Inferior parietal cortex (tissue), 1 donor: ENCODE measurements around the gene ERCC6L2.

ENCODE experiments used
- DNase-seq: peaks from one replicate; pipeline ENCODE4 v3.0.0-alpha.2; 2016; ENCODE audit errors: extremely low spot score

ERCC6L2 gene, protein sequence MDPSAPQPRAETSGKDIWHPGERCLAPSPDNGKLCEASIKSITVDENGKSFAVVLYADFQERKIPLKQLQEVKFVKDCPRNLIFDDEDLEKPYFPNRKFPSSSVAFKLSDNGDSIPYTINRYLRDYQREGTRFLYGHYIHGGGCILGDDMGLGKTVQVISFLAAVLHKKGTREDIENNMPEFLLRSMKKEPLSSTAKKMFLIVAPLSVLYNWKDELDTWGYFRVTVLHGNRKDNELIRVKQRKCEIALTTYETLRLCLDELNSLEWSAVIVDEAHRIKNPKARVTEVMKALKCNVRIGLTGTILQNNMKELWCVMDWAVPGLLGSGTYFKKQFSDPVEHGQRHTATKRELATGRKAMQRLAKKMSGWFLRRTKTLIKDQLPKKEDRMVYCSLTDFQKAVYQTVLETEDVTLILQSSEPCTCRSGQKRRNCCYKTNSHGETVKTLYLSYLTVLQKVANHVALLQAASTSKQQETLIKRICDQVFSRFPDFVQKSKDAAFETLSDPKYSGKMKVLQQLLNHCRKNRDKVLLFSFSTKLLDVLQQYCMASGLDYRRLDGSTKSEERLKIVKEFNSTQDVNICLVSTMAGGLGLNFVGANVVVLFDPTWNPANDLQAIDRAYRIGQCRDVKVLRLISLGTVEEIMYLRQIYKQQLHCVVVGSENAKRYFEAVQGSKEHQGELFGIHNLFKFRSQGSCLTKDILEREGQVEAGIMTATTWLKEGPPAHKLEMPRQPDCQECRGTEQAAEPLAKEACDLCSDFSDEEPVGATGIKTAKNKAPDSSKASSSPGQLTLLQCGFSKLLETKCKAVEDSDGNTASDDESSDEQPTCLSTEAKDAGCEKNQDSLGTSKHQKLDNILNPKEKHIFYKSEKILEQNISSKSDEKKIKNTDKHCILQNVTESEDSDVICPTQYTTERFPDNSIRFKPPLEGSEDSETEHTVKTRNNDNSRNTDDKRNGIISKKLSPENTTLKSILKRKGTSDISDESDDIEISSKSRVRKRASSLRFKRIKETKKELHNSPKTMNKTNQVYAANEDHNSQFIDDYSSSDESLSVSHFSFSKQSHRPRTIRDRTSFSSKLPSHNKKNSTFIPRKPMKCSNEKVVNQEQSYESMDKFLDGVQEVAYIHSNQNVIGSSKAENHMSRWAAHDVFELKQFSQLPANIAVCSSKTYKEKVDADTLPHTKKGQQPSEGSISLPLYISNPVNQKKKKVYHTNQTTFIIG (N-terminal part only)

GRCh38 chr9:95875305-95876137 is at the start of gene ERCC6L2:
Gene ERCC6L2 (plus strand): TSS chr9:95875691. CDS start chr9:95876039, 348 bp downstream.
- peak; percentile 97 for DNase-seq

- DNase-seq: no peak
Observed at GRCh38 chr9:95826183-95826838, 49.2 kb upstream of the ERCC6L2 start.

GRCh38 chr9:95830768-95831167 is 44.7 kb upstream of the ERCC6L2 start:
- DNase-seq: no peak

DNA sequence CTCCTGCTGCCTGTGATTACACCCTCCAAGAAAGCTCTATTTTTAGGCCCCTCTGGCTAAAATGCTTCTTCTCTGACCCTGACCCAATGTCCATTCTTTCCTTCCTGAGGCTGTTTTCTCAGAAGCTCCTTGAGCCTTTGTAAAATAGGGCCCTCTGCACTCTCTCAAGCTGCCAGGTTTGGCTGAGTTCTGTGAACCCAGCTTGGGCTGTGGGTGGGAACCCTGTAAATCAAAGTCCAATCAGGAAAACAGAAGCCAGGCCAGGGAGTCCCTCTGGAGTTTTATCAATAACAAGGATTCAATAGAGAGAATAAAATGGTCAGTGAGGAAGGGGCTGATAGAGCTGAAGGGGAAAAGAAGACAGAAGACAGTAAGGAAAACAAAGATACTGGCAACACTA is 43.7 kb upstream of the ERCC6L2 start:
- DNase-seq: no peak

DNA sequence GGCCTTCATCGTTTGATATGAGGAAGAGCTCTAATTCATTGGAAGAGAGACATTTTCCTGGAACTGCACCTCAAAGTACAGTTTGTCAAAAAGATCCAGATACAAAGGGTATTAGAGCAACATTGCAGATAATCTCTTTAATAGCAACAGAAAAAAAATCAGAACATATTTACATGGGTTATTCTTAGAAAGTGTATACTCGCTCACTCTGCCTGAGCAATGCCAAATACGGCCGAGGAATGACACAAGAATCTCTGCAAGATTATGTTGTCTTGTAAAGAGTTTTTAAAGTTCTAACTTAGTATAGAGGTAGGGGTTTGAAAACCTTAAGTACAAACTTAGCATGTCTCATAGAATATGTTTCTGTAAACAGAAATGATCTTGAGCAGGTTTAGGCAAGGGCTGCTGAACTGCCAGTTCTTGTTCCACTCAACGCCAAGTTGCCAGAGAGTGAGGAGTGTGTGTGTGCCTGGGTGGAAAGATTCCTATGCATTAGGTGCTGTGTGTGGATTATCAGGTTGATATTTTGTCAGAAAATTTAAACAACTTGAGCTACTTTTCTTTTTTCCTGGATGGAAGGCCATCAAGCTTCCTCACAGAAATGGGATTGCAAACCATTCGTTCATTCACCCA is 41.8 kb upstream of the ERCC6L2 start:
- DNase-seq: no peak

DNA sequence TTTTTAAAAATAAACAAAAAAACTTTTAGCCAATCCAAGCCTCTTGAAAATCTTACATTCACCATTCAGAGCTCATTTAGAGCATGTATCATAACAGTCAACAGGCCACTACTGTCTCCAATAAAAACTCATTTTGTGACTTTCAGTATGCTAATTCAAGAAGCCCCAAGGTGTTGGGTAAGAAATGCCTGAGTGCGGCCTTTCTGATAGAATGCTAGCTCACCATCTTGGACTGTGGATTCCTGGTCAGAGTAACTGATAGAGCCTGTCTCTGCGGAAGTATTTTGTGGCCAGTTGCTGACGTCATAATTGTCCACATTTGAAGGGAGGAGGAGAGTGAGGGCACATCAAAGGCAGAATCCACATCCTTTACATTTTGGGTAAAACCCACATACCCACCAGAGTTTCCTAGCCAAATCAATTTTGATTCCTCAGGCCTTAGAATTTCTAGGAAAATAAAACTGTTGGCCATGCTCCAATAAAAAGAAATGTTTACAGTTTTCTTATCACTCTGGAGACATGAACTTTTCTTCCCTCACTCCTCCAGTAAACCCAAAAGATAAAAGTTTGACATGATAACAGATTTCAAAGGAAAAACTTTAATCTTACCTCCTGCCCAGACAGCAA is 41.1 kb upstream of the ERCC6L2 start:
- no peak for DNase-seq

DNA sequence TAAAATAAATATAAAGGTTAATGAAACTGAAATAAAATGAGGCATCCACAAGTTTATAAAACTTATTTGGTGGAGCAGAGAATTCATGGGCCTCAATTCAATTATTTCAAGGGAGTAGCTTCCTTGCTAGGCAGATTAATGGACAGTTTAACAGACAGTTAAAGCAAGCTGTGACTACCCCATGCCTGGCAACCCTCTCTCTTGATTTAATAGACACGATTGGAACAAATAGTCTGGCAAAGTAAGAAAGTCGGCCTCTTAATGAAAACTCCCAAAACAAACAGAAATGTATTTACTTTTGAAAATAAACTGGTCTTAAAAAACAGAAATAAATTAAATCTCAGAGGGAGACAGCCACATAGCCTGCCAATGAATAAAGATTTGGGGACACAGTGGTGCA is 40.1 kb upstream of the ERCC6L2 start:
- DNase-seq: no peak

GRCh38 chr9:95836072-95836471 is 39.4 kb upstream of the ERCC6L2 start:
- DNase-seq: no peak

DNA sequence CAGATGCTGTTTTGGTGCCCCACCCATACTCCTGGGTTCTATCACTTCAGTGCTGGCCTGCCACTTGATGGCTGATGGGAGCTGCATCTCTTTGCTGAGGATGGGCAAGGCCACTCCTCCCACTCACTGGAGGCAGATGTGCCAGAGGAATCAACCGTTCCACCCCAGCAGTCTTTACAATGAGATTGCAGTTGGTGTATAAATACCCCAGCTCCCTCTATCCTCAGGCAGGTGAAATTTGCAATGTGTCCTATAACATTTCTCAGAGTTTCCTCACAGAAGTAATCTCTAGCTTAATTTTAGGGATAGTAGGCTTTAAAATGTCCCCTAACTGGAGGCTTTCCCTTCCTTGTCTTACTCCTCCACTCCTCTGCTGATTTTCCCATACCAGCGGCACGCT is 36.5 kb upstream of the ERCC6L2 start:
- DNase-seq: no peak

DNA sequence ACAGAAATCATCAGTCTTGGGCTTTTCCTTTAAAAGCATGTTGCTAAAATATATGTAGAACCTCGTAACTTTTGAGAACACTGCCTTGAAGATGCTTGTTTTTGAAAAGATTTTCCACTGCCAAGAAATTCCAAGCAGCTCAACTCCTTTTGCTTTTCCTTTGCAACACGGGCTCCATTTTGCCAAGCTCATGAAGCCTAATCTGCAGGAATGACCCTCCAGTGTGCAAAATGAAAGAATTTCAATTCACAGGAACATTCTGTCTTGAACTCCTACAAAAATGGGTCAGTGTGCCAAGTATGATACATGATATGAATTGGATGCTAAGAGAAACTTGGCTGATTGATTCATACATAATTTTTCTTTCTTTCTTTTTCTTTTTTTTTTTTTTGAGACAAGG is 35.4 kb upstream of the ERCC6L2 start:
- no peak for DNase-seq

GRCh38 chr9:95841377-95841776 is 34.1 kb upstream of the ERCC6L2 start:
- no peak for DNase-seq

GRCh38 chr9:95845751-95846150 is 29.7 kb upstream of the ERCC6L2 start:
- DNase-seq: no peak

- DNase-seq: no peak
Observed at GRCh38 chr9:95848764-95849163, 26.7 kb upstream of the ERCC6L2 start.

- DNase-seq: no peak
Observed at GRCh38 chr9:95852059-95853032, 23.1 kb upstream of the ERCC6L2 start.

GRCh38 chr9:95854386-95855020 is 21.0 kb upstream of the ERCC6L2 start:
- DNase-seq: no peak

DNA sequence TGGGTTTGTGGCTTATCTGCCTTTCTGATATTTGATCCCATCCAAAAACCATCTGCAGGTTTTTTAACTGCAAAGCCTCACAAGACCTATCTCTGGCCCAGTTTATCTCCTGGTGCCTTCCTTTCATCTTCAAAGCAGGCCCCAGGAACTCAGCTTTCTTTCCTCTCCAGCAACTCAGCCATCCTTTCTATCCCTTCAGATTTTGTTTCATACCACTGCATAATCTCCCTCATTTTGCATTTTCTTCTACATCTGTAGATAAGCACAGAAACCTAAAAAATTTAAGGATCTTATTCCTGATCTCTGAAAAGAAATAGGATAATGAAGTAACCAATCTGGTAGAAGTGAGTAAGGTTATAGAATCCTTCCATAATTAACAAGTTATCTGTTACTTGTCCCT is 19.5 kb upstream of the ERCC6L2 start:
- DNase-seq: no peak

- DNase-seq: no peak
Observed at GRCh38 chr9:95857124-95857523, 18.4 kb upstream of the ERCC6L2 start.

GRCh38 chr9:95857896-95858295 is 17.6 kb upstream of the ERCC6L2 start:
- no peak for DNase-seq
